Stimulated activated CD4-positive, alpha-beta T cell treated with anti-CD3 and anti-CD28 coated beads, Interleukin-15, amount 100 ng/mL, for 24 hours (primary cell): ENCODE data around the gene TSPOAP1.

ENCODE experiments used
- DNase-seq: peaks from one replicate; pipeline ENCODE4 v3.0.0-alpha.2; 2020

TSPOAP1 gene

GRCh38 chr17:58276423-58276822 lies 52.2 kb downstream of the TSPOAP1 start:
- no peak for DNase-seq

- DNase-seq = no peak
These were observed 53.2 kb downstream of the TSPOAP1 start for GRCh38 chr17:58275417-58275816.

- no peak for DNase-seq
These were observed 55.0 kb downstream of the TSPOAP1 start for GRCh38 chr17:58273453-58274104.

DNA sequence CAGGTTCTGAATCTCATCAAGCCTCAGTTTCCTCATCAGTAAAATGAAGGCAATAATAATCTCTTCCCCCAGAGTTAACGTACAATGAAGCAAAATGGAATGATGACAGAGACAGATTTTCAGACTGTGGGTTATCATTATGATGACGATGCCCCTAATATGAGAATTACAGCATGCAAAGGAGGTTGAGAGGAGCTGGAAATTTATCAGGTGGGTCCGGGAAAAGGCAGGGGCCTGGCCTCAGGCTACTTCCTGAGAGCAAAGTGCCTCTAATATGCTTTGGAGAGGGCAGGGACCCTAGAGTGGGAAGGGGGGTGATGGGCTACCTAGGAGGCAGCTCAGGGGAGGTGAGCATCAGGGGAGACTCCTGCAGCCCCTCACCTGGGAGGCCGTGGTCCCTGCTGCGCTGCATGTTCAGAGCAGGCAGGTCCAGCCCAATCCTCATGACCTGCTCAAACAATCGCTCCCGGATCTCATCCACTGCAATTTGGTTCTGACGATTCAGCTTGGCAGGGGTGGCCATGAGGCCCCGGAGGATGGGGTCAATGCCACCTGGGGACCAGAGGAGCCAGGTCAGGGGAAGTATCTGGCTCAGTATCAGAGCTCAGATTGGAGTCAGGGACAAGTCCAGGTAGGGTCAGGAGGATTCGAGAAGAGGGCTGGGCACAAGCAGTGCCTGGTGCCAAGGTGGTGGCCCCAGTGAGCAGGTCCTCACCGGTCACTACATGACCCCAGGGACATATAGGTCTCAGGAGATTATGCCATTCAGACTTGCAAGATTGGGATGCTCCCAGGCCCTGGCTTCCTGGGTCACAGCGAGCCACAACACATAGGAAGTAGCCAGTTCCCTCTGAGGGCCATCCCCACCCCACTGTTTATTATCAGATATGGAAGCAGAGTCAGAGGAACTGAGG lies 56.0 kb downstream of the TSPOAP1 start:
- no peak for DNase-seq

- no peak for DNase-seq
These were observed 57.2 kb downstream of the TSPOAP1 start for GRCh38 chr17:58271216-58271931.

- no peak for DNase-seq
These were observed 57.9 kb downstream of the TSPOAP1 start for GRCh38 chr17:58270476-58271215.

DNA sequence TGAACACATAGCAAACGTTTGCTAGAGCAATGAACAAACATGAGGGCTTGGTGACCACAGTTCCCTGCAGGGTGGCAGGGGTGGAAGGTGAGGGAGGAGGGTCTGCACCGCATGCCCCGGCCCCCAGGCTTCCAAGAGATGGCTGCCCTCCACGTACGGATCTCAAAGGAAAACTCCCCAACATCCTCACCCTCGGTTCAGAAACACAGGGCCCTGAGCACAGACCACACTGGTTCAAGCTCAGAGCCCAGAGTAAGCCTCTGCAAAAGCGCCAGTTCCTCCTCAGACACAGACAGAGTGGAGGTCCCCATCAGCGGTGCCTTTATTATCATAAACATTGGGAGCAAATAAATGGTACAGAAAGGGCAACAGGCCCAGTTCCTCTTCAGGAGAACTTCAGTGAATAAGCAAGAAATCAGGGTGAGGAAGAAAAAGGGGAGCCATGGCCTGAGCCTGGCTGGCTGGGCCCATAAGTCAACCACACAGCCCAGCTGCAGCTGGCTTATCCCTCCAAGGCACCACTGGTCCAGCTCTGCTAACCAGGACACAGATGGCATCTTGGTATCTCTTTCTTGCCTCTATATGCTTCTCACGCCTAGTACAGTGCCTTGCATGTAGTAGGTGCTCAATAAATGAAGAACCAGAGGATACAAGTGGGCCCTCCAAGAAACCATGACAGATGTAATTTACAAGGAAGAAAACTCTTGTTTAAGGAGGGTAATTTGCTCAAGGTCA lies 58.9 kb downstream of the TSPOAP1 start:
- DNase-seq = no peak

DNA sequence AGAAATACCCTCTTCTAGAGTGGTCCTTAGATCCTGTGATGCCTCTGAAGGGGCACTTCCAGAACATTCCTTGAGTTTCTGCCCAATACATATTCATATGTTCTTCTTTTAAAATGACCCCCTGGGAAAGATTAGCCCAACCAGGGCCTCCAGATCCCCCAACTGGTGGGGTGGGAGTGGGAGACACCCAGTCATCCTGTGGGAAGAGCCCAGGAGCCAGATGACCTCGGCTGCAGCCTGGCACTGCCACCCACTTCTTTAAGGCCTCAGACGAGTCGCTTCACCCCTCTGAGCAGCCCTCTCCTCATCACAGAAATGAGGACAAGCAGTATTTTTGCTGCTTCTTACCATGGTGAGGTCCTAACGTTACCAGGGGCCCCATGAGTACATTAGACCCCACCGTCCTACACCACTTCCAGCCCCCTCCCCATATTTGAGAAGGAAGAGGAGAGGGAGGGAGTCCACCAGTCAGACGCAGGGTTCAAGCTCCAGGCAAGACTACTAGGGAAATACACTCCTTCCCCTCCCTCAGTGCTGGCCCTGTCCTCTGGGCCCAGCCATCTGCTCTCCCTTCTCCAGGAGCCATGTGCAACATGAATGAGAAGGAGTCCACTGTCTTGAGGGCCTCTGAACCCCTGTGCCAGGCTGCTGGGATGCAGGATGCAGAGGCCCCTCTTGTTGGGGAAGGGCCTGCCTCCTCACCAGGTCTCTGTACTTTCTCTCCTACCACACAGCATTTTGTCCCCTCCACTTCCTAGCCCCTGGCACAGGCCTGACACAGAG lies 59.6 kb downstream of the TSPOAP1 start:
- DNase-seq = no peak

DNA sequence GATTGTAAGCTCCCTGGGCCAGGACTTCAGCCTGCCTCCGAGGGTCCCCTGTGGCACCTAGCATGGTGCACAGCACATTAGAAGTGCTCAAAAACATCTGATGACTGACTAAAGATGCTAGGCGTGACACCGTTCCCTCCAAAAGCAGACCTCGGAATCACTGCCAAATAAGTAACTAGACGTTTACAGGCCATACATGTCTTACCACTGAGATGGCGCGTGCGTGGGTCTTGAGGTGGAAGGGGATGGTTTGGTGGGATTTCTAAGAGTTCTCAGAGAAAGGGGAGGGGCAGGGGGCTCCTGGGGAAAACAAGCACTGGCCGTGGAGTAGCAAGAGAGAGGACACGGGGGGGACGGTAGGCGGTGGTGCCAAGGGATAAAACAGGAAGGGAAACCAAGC lies 60.3 kb downstream of the TSPOAP1 start:
- no peak for DNase-seq

GRCh38 chr17:58267347-58268324 lies 61.0 kb downstream of the TSPOAP1 start:
- DNase-seq = no peak

GRCh38 chr17:58265902-58266875 lies 62.4 kb downstream of the TSPOAP1 start:
- DNase-seq = no peak

DNA sequence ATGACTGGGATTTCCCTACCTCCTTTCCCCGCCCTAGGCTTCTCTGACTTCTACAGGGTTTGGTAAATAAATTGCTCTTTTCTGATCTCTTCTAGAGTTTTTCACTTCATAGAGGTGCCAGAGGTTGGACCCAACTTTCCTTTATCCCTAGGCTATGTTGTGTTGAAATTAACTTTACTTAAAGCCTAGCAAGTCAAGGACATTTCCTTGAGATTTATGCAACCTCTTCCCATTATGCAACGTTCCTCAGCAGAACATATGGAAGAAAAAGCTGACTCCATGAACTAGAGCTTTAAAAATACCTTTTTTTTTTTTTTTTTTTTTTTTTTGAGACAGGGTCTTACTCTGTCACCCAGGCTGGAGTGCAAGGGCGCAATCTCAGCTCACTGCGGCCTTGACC lies 63.3 kb downstream of the TSPOAP1 start:
- DNase-seq = no peak

DNA sequence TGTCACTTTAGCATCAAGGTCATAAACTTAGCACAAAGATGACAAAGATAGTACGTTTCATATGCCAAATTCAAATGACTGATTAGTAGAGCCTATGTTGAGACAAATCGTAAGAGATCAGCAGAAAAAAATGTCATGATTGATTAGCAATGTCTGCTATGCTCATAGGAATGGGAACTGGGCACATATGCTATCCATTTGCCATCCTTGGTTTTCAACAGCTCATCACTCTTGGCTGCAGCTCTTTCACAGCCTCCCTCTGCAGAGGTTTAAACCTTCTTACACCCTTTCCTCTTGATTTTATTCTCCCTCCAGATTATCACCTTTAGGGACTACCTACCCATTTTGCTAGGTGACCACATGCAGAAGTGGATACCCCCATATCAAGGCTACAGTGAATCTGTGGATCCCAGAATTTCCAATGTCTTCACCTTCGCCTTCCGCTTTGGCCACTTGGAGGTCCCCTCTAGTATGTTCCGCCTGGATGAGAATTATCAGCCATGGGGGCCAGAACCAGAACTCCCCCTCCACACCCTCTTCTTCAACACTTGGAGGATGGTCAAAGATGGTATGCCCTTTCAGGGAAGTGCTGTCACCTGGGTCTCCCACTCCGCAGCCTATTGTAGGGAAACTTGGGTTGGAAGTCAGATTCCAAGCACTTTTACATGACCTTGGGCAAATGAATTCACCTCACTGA lies 64.0 kb downstream of the TSPOAP1 start:
- no peak for DNase-seq

DNA sequence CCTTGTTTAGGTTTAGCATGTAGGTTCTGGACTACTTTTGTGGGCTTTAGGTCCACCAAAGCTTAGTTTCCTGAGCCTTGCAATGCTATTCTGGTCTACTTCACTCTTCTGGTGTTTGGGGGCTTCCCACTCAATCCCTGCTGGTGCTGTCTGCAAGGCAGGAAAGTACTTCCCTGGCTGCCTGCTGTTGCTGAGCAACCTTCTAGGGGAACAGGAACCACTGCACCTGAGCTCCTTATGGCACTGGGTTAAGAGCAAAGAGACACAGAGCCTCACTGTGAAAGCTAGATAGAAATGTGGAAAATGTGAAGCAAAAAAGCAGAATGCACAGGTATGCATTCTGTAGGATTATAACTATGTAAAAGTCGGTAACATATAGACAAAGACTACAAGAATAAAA lies 64.8 kb downstream of the TSPOAP1 start:
- DNase-seq = no peak

- no peak for DNase-seq
These were observed 66.4 kb downstream of the TSPOAP1 start for GRCh38 chr17:58262149-58262548.

- no peak for DNase-seq
These were observed 73.8 kb downstream of the TSPOAP1 start for GRCh38 chr17:58254803-58255202.

DNA sequence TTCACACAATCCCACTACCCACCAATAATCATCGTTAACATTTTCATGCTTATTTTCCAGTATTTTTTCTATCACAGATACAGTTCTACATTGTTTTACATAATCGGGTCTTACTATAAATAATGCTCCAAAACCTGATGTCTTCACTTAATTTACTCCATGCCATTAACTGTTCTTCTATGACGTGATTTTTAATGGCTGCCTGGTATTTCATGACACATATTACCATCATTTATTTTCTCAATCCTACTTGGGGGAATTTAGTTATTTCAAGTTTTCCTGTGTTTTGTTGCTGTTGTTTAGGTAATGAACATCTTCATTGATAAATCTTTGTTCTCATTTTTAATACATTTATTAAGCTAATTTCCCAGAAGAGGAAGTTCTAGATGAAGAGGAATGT lies 75.5 kb downstream of the TSPOAP1 start:
- DNase-seq = no peak

DNA sequence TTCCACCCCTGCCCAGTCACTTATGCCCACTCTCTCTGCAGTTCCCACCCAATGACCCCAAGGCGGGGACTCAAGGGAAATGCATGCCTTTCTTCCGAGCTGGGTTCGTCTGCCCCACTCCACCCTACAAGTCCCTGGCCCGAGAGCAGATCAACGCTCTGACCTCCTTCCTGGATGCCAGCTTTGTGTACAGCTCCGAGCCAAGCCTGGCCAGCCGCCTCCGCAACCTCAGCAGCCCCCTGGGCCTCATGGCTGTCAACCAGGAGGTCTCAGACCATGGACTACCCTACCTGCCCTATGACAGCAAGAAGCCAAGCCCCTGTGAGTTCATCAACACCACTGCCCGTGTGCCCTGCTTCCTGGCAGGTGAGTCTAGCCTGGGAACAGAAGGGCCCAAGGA lies 76.5 kb downstream of the TSPOAP1 start:
- no peak for DNase-seq
